HG03378 (cell line): ENCODE results near the gene KDM3B.
"Not testable (repeated sequence)": the region's sequence is repeated elsewhere in the genome, so short reads cannot be mapped to it uniquely, and the experiment has no call there.

Experiments
- ATAC-seq: cut with Tn5 transposase; IDR thresholded peaks from one replicate; pipeline ENCODE4 v1.9.1; 2021; ENCODE audit warnings: mild to moderate bottlenecking, moderate library complexity; ENCODE audit not compliant: unreplicated experiment

The KDM3B gene

DNA sequence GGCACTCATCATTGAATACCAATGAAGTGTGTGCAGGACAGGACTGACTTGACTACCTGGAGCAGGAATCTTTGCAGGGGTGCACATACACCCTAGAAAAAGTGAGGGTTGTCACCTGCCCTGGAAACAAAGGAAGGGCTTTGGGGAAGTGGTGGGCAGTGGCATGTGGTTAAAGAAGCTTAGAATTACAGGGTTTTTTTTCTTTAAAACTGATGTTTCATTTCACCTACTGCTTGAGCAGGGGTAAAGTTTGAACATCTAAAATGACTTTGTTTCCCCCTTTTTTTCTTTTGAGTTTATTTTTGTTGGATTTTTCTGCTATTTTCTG is 2.0 kb upstream of the KDM3B start:
- ATAC-seq = no peak

DNA sequence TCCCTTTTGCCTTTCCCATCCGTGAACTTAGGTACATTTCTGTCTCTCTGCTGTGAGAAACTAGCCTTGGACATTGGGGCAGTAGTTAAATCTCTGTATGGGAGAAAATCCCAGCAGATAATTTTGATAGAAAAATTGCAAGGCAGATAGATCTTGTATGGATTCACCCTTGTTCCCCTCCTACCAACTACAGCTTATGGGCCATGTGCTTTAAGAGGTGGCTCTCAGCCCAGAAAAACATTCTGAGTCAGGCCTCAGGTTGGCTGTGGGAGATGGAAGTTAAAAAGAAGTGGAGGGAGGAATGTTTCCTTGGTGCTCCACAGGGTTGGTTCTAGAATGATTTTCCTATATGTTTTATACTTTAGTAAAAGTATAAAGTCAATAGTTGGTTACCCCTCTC is 1.4 kb upstream of the KDM3B start:
- no peak for ATAC-seq

DNA sequence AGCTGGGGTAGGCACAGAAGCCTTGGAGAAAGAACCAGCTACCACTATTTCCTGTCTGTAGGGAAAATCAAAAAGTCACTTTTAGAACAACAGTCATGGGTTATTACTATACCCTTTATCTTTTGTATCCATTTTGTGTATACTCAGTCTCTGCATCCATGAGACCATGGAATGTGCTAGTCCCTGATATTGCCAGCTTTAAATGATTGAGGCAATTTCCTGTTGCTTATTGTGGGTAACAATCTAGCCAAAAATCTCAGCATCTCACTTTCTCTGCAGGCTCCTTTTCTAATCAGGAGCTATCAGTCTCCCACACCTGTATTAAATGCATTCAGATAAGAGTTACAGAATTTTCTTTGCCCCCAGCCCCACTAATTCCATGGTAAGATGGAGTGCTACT is 968 bp upstream of the KDM3B start:
- ATAC-seq = no peak

DNA sequence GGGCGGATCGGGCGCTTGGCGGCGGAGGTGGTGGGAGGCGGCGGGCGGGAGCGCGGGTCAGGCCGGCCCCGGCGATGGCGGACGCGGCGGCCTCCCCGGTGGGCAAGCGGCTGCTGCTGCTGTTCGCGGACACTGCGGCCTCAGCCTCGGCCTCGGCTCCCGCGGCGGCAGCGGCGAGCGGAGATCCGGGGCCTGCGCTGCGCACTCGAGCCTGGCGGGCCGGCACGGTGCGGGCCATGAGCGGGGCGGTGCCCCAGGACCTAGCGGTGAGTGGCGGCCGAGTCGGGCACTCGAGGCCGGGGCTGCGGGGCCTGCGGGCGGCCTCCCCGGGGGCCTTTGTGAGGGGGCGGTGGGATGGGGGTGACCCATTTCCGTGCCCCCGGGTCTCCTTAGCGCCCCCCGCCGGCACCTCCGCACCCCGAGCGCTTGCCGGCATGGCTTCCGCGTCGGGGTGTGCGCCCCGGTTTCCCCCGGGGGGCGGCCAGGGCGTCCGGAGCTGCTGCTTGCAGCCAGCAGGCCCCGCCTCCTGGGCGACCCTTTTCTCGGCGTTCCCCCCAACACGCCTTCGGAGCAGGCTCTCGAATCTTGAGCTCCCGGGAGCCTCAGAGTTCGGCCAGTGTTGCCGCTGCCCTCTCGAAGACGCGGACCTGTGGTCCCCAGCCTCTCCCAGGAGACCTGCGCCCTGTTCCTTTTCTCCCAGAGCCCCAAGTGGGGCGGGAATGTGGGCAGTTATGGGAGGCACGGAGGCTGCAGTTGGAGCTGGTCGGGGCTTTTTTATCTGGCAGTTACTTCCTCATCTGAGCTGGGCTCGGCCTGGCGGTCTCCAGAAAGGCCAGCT is 456 bp downstream of the KDM3B start:
- ATAC-seq = no peak

DNA sequence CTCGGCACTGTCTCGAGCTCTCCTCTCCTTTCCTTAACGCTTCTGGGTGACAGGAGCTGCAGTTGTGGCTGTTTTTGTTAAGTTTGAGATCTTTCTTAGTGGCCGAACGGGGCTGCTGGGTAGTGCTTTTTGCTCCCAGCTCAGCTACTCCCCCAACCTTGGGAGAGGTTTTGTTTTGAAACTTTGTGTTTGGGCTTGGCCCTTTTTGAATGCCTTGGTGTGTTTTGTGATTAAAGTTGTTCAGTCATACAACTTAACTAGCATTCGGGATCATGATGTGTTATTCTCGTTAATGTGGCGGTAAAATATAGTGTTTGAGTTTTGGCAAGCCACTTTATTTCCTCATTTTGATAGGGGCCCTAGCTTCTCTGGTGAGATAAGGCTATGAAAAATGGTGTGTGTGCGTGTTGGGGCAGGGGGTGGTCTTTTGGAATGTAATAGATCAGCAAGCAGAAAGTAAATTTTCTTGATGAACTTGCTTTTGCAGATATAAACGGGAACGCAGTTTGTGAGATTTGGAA is 1.1 kb downstream of the KDM3B start:
- no peak for ATAC-seq

DNA sequence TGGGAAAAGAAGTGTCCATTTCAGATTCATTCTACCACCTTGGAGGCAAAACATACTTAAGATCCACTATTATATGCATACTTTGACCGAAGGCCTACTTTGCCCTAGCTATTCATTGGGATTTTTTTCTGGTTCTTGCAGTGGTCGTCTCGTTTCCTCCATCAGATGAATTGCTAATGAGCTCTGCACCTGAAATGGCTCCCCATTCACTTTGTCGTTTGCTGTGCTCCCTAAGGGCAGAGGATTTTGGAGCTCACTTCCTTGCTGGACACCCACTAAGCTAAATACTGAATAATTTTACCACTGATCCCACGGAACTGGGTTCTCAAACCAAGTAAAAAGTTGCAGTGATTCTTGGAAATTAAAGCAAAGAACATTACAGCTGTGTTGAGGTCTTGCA is 1.9 kb downstream of the KDM3B start:
- no peak for ATAC-seq

DNA sequence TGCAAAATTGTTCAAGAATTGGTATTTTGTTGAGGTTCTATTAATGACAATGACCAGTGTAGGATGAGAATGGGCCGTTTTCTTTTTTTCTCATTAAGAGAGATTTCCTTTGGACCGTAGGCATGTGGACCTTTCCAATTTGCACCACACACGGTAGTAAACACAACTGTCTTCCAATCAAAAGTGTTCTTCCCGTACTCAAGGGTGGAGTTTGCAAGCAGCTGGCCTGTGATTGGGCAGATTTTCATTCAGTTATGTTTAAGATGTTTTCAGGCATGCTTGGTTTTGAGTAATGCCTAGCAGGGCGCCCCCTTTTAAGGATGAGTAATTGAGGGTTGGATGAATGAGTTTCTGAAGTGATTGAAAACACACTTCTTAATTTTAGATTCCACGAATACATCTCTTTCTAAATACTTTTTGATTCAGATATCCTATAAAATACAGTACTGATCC is 2.5 kb downstream of the KDM3B start:
- ATAC-seq = peak; percentile 57

DNA sequence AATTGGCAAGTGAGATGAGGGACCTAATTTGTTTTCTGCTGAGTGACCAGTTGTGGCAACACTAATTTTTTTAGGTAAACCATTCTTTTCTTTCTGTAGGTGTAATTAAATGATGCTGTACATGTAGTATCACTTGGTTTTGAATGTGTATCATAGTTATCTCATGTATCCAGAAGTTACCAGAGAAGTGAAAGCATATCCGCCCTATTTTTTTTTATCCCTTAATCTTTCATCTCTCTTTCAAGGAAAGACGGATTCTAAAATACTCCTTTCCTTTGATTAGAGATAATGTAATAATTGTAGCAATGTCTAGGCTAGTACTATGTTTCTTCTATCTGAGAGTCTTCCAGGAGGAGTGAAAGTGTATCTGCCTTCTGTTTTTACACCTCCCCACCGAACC is 7.1 kb downstream of the KDM3B start:
- ATAC-seq = no peak

DNA sequence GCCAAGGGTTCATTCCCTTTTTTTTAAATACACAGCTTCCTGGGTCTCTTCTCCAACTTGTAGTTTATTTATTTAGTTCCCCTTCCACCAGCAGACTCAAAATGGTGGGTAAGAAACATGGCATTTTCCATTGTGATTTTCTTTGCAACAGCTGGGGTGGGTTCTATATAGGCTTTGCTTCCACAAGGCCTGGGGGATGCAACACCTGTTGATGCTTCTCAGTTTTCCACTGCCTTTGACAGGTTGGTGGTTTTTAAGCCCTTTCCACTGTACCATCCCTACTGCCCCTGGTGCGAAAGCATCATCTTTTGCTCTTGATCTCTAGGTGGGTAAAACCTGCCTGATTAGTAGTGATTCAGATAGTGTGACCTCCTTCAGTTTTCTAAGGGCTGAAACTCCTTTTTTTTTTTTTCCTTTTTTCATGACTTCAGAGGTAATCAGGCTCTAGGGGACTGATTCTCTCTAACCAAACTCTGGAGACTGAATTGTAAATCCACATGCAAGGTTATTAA is 8.5 kb downstream of the KDM3B start:
- ATAC-seq = no peak

DNA sequence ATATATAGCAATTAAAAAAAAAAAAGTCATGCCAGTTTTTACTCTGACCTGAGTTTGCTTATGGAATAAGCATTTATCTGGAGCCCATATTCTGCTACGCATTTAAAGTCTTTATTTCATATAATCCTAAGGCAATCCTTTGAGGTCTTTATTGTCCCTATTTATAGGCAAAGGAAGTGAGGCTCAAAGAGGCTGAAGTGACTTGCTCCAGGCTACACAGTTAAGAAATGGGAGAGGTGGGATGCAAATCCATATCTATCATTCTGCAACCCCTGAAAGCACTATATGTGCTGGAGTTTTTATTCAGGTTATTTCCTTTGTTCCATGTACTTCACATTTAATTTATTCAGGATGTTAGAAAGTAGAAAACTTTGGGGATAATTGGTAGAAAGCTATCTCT is 12.1 kb downstream of the KDM3B start:
- ATAC-seq = no peak

DNA sequence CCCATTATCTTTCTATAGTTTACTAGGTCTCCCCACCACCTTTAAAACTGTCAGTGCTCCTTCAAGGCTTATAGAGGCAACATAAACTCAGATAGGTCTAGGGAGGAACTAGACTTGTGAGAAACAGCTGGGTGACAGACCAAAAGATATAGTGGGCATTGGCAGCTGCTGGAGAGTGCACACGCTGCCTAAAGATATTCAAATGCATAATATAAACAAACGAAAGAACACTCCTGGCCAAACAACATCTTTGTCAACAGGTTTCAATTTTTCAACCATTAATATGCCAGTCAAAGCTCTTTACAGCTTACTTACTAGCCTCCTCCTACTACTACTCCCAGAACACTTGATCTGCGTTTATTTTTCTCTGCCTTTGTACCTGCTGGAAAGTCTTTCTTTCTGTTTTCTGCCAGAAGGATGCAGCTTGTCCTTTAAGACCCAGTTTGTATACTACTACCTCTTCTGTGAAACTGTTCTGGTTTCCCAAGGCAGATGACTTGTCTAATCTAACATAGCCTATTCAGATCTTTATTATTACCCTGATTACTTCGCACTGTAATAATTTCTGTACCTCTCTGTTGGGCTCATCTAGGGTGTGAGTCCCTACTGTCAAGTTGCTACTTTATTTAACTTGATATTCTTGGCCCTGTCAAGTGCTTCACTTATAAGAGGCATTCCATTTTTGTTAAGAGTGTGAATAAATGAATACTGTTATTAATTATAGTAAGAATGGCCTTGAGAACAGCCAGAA is 14.3 kb downstream of the KDM3B start:
- no peak for ATAC-seq

DNA sequence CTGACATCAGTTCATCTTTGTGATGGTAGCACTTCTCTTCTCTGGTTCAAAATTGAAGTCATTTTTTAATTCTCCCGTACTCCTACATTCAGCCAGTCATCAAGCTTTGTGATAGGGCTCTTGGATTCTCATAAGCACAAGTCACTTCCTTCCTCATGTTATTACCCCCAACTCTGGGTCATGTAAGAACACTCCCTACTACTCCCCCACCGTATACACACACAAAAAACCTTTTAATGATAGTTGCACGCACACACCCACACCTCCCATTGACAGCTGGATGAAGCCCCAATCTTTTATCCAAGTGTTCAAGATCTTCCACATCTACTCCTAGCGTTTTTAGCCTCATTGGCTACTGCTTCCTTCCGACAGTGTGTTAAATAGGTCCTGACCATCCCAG is 16.8 kb downstream of the KDM3B start:
- ATAC-seq = no peak

DNA sequence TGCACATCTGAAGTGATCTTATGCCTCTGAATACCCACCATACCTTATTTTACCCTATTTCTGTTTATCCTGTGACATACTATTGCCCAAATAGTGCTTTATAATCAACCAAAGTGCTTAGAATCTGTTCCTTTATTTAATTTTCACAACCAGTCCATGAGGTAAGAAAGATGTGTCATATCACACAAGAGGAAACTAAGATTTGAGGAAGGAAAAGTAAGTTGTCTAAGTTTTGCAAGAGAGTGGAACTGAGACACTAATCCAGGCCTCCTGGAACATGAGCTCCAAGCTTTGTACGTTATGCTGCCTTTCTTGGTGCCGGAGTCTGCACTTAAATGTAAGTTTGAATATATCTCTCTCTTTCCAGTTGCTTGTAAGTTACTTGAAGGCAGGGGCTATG is 17.2 kb downstream of the KDM3B start:
- ATAC-seq = no peak

DNA sequence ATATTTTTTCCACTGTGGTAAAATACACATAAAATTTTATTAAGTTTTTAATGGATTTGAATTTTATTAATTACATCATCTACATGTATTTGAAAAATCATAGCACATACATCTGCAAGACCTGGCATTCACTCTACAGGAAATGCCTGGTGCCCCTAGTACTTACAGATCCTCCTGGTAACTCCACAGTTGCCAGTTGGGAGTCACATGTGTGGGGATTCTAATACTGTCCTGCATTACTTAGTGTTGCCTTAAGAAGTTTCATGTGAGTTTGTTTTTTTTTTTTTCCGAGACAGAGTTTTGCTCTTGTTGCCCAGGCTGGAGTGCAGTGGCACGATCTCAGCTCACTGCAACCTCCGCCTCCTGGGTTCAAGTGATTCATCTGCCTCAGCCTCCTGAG is 18.1 kb downstream of the KDM3B start:
- no peak for ATAC-seq

DNA sequence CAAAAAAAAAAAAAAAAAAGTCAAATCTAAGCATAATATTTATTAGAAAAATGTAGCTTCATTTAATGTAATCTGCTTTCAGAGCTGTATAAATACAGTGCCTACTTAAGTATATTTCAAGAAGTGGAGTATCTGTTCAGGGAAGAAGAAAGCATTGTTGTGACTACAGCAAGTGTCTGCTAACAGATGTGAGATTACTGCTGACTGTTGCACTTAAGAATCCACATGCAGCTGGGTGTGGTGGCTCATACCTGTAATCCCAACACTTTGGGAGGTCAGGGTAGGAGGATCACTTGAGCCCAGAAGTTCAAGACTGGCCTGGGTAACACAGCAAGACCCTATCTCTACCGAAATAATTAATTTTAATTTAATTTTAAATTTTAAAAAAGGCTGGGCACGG is 19.0 kb downstream of the KDM3B start:
- no peak for ATAC-seq

DNA sequence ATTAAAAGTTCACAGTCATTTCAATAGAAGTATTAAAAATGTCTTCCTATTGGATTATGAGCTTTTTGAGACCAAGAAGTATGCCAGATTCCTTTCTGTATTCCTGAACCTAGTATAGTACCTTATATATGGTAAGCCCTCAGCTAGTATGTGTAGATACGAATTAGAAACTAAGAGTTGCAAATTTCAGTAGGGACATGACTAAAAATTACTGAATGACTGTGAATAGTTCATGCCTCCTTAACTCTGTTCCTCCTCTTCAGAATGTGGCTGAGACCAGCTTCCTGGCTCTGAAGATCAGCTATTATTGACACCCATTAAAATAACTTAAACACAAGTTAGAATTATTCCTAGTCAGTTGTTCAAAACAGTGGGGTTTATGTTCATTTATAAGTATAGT is 19.7 kb downstream of the KDM3B start:
- peak; percentile 60 for ATAC-seq

DNA sequence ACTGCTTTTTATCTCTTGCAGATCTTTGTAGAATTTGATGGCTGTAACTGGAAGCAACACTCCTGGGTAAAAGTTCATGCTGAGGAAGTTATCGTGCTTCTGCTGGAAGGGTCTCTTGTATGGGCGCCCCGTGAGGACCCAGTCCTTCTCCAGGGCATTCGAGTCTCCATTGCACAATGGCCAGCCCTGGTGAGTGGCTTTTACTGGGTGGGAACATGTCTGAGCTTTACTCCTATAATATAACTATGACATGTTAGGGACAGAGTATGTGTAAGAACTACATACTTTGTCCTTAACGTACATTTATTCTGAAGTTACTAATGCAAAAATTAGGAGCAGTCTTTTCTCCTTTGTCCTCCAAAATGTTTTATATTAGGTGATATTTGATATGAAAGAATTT is 20.2 kb downstream of the KDM3B start:
- ATAC-seq = no peak

DNA sequence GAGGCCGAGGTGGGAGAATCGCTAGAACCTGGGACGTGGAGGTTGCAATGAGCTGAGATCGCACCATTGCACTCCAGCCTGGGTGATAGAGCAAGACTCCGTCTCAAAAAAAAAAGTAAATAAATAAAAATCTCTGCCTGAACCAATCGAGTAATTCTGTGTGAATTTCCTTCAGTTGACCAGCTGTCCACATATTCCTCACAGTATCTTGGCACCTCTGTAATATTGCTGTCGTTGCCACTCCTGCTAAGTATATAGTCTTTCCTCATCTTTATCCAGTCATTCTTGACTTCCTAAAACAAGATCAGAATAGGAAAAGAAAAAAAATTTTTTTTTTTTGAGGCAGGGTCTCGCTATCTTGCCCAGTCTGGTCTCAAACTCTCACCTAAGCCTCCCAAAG is 29.9 kb downstream of the KDM3B start:
- no peak for ATAC-seq

DNA sequence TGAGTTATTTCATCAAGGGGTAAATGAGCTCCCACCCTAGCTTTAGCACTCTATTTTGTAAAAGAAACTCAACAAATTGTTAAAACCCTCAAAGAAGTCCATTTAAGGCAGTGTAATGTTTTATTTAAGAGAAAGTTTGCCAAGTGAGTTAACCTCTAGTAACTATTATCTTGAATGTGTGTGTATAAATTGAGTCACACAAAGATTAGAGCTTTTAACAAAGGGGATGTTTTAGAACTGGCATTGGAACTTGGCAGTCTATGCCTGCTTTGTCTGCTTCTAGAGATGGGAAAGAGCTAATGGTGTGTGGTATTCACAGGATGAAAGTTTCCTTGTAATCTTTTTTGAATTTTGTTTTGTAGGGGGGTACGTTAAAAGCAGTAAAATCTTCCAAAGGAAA is 33.2 kb downstream of the KDM3B start:
- no peak for ATAC-seq

DNA sequence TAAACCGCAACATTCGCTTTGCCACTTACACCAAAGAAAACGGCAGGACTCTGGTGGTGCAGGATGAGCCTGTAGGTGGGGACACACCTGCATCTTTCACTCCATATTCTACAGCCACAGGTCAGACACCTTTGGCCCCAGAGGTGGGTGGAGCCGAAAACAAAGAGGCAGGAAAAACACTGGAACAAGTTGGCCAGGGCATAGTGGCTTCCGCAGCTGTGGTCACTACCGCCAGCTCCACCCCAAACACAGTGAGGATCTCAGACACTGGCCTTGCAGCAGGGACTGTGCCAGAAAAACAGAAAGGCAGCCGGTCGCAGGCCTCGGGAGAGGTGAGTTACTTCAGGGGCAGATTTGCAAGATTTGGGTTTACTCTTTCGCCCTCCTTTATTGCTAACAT is 33.8 kb downstream of the KDM3B start:
- no peak for ATAC-seq

DNA sequence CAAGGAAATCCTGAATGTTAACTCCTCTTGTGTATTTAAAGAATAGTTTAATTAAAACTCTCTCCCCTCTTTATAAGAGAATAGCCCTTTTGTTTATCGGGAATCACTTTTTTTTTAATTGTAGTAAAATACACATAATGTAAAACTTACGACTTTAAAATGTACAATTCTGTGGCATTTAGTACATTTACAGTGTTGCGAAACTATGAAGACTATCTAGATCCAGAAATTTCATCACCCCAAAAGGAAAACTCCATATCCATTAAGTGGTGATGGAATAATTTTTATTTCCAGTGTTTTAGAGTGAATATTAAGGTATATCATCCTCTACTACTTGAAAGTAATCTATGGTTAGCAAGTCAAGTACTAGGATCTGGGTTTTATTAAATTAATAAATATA is 36.8 kb downstream of the KDM3B start:
- ATAC-seq = no peak

DNA sequence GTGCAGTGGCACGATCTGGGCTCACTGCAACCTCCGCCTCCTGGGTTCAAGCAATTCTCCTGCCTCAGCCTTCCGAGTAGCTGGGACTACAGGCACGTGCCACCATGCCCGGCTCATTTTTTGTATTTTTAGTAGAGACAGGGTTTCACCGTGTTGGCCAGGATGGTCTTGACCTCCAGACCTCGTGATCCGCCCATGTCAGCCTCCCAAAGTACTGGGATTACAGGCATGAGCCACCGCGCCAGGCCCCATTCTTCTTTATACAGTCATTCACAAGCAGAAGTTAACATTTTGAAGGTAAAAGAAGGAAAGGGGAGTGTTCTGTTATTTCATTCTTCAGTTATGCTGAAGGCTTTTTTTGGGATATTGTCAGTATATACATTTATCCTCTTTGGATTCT is 37.4 kb downstream of the KDM3B start:
- ATAC-seq = not testable (repeated sequence)
